ENCODE measurements around the gene PIP4K2A. TPM values are rescaled to one million over a fixed set of nuclear protein-coding genes. Genes with fewer than 3 reads are reported as not detected.

The PIP4K2A gene
- total and polyA plus RNA-seq, 2 donors (not counting 3 experiments of a cell fraction or from before 2014, with no cell fraction given) = 11.8 to 32.6 TPM

DNA sequence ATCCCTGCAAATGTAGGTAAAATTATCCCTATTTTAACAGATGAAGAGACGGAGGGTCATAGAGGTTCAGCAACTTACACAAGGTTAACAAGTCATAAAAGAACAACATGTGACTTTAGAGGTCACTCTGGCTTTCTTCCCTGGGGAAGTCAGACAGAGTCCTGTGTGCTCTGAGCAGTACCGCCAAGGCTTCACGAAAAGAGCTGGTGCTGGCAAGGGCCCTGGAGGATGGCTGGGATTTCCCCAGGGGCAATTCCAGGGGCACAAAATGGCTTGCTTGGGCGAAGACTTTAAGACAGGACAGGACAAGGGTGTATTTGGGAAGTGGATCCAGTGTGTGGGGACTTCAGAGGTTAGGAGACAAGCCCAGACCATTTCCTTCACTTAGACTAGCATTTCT lies 144.1 kb downstream of the PIP4K2A start:
- Histone ChIP-seq H3K9me3 (replicated peaks; ENCODE audit: control insufficient read depth, insufficient read depth, low read length) (no peaks in the 10 kb centered on the region), H3K4me3 (replicated peaks in 1 of 3; ENCODE audit: insufficient read depth in 1 of 3, low read depth in 1 of 3, low read length in 3 of 3) (no peak overlapping the region), H3K36me3 (ENCODE audit: control insufficient read depth in 2 of 2, extremely low read depth in 1 of 2, insufficient read depth in 2 of 2, low read length in 2 of 2) (peaks cover 0 to 7% of the 10 kb centered on the region in 2 experiments), H3K79me2 (ENCODE audit: control insufficient read depth, insufficient read depth, low read length) (no peaks in the 10 kb centered on the region), H3K27me3 (ENCODE audit: control insufficient read depth in 2 of 2, insufficient read depth in 2 of 2, low read length in 2 of 2) (no peaks in the 10 kb centered on the region), H3K9me1 (replicated peaks; ENCODE audit: control insufficient read depth, extremely low read depth, insufficient read depth, low read length) (no peaks in the 10 kb centered on the region), H3K4me1 (ENCODE audit: control insufficient read depth, extremely low read depth, insufficient read depth, low read length) (no peaks in the 10 kb centered on the region), H3K4me2 (ENCODE audit: insufficient read depth, low read length) (no peak overlapping the region), H2AFZ (ENCODE audit: low read depth, low read length) (no peak overlapping the region), H4K20me1 (replicated peaks; ENCODE audit: control insufficient read depth, extremely low read depth, insufficient read depth, low read length) (no peaks in the 10 kb centered on the region), H3K9ac (replicated peaks; ENCODE audit: extremely low read depth, insufficient read depth, low read length) (no peak overlapping the region), H3K27ac (ENCODE audit: insufficient read depth, low read depth, low read length) (no peak overlapping the region)
- POLR2A ChIA-PET = no interaction called here
- no TSS peak for BruUV-seq (replicated peaks)
- TF ChIP-seq, protein P1, sequence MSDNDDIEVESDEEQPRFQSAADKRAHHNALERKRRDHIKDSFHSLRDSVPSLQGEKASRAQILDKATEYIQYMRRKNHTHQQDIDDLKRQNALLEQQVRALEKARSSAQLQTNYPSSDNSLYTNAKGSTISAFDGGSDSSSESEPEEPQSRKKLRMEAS (IDR thresholded peaks at IDR 0.05; ENCODE audit: insufficient read depth, insufficient read length) = no peak
- TF ChIP-seq MYC (IDR thresholded peaks at IDR 0.05; ENCODE audit: low read depth, low read length) = no peak
- no peak for TF ChIP-seq FOS (IDR thresholded peaks at IDR 0.05; ENCODE audit: borderline replicate concordance, insufficient read depth, low read length)
- TF ChIP-seq POLR2AphosphoS5 (IDR thresholded peaks at IDR 0.05; ENCODE audit: insufficient read depth, low read depth, low read length) = no peak
- no peak for TF ChIP-seq JUN (IDR thresholded peaks at IDR 0.05; ENCODE audit: borderline replicate concordance, insufficient read depth, insufficient read length, low read depth)
- no peak for TF ChIP-seq CTCF (IDR thresholded peaks at IDR 0.05; ENCODE audit: extremely low read depth in 1 of 2, insufficient read depth in 1 of 2, low read depth in 1 of 2, low read length in 2 of 2)
- TF ChIP-seq POLR2A (IDR thresholded peaks at IDR 0.05; ENCODE audit: low read depth, low read length) = no peak
- TF ChIP-seq EZH2 (IDR thresholded peaks at IDR 0.05; ENCODE audit: borderline replicate concordance, low read depth, low read length, severe bottlenecking) = no peak
- TF ChIP-seq GATA2 (IDR thresholded peaks at IDR 0.05; ENCODE audit: insufficient read depth, insufficient read length, low read depth, low read length) = no peak
- no peak for DNase-seq (ENCODE audit: low read depth, low spot score)
- CTCF ChIA-PET = no interaction called here
- intact Hi-C loops (cut with micrococcal nuclease) = loop anchor here (5.0 kb wide), 1 partner anchor 497 kb away; no protein-coding TSS in a partner anchor
- no peak for FAIRE-seq
- dilution Hi-C loops (cut with MboI; ENCODE audit: extremely low pct_ligation_motif_present, low sequenced_read_pairs) = no loop called here
